Measurements from ENCODE around the gene XXYLT1. TPM values are rescaled to one million over a fixed set of nuclear protein-coding genes. Genes with fewer than 3 reads are reported as not detected.

XXYLT1 gene
- total and polyA plus RNA-seq, 2 of the 4 experiments (the other 2 are of a cell fraction), result 14.7 to 18.1 TPM

DNA sequence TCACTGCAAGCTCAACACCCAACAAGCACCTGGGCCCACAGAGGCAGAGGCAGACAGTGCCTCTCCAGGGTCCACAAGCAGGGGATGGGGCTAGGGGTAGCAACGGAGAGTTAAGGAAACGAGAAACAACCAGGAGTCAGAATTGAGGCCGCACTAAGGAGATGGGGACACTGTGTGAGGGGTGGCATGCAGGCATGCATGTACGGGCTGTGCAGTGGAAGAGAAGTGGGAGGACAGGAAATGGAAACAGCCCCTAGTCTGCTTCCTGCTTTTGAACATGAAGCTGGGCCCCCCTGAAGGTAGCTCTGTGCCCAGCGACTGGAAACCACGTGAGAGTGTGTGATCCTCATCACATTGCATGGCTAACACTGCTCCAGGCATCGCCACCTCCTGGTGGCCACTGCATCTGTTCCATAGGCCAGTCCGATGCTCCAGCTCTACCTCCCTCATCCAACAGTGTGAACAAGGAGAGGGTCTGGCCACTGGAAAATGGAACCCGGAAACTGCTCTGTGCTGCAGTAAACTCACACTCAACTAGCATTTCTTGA, 44.0 kb downstream of the XXYLT1 start:
- no peaks in the 10 kb centered on the region for H4K20me1 ChIP-seq (ENCODE audit: insufficient read depth, low read length)
- no peak overlapping the region for H3K18ac ChIP-seq (ENCODE audit: low read depth, low read length)
- H3K4ac ChIP-seq (ENCODE audit: low read depth, low read length), result 0 out of 2 replicates have a peak overlapping the region, but pooled peaks have one; percentile 20
- H3K4me1 ChIP-seq (ENCODE audit: control insufficient read depth, insufficient read depth, low read length), result peaks cover 4% of the 10 kb centered on the region; the same call in 1 of the 2 replicates
- no peaks in the 10 kb centered on the region for H3K27me3 ChIP-seq (ENCODE audit: control insufficient read depth, insufficient read depth, low read length)
- intact Hi-C loops (cut with micrococcal nuclease), result no loop called here
- dilution Hi-C loops (cut with HindIII; ENCODE audit: low sequenced_read_pairs, unreplicated experiment), result no loop called here
- 100% methylated on average over 3 of the region's 9 CpGs; no CpG with 5 or more reads in 1 of the 2 experiments for WGBS, 2 experiments (ENCODE audit: extremely low coverage in 2 of 2, insufficient read length in 1 of 2)
- H3K36me3 ChIP-seq (ENCODE audit: control insufficient read depth, insufficient read depth, low read length), result peaks cover 7% of the 10 kb centered on the region
- no peak overlapping the region for H3K4me3 ChIP-seq (ENCODE audit: insufficient read depth, low read depth, low read length)
- peaks cover 0 to 21% of the 10 kb centered on the region in 2 experiments; a peak in 2 of 4 replicates for H3K79me1 ChIP-seq (ENCODE audit: low read depth in 1 of 2, low read length in 2 of 2)
- no peak overlapping the region for H3K14ac ChIP-seq (replicated peaks; ENCODE audit: low read depth, low read length)
- H2BK15ac ChIP-seq (ENCODE audit: low read depth, low read length), result no peak overlapping the region
- ChIA-PET CTCF (interaction anchor here (0.8 to 1.3 kb wide), 2 partner anchors 16 to 541 kb away, joined by 3 to 5 read pairs; partner anchors contain the start of gene FAM43A), POLR2A (ENCODE audit: unreplicated experiment) (interaction anchor here (0.6 kb wide), 1 partner anchor 534 kb away, joined by 3 read pairs; no protein-coding TSS in a partner anchor)
- no peak overlapping the region for H2AK9ac ChIP-seq (replicated peaks; ENCODE audit: low read depth, low read length, poor library complexity)
- no peak overlapping the region for H3K9ac ChIP-seq (ENCODE audit: low read depth, low read length)
- no peak overlapping the region for H4K5ac ChIP-seq (ENCODE audit: low read depth, low read length)
- H2BK5ac ChIP-seq (ENCODE audit: low read depth, low read length, poor library complexity, severe bottlenecking), result no peak overlapping the region
- no peak overlapping the region for H4K8ac ChIP-seq (ENCODE audit: low read depth in 2 of 2, low read length in 2 of 2)
- no peaks in the 10 kb centered on the region for H3K9me3 ChIP-seq (ENCODE audit: control insufficient read depth, insufficient read depth, low read length)
- BruUV-seq (replicated peaks), result no TSS peak
- no peak overlapping the region; the same call in 1 of the 2 replicates for H2AK5ac ChIP-seq (ENCODE audit: low read depth, low read length)
- DNase-seq (peak; percentile 32), ATAC-seq (ENCODE audit: low read depth) (peak; percentile 80)
- H2AFZ ChIP-seq (replicated peaks; ENCODE audit: low read length, poor library complexity), result peak overlapping the region; percentile 78
- in situ Hi-C loops (cut with MboI; ENCODE audit: low sequenced_read_pairs), result no loop called here
- 0 out of 2 replicates have a peak, but pooled peaks cover 2% of the 10 kb centered on the region for H3K9me1 ChIP-seq (ENCODE audit: insufficient read depth, low read length)
- no peak overlapping the region for H4K91ac ChIP-seq (ENCODE audit: insufficient read depth, low read depth, low read length)
- H3K4me2 ChIP-seq (ENCODE audit: low read depth, low read length), result no peak overlapping the region
- no peak overlapping the region; the same call in 1 of the 2 replicates for H2BK20ac ChIP-seq (ENCODE audit: low read depth, low read length)
- no peak overlapping the region for H3K27ac ChIP-seq (ENCODE audit: insufficient read depth, low read length)
- H3K56ac ChIP-seq (ENCODE audit: extremely low read depth, insufficient read depth, low read length), result no peak overlapping the region
- H3K23ac ChIP-seq (ENCODE audit: low read depth, low read length), result no peak overlapping the region
- no peak for TF ChIP-seq RFX5 (IDR thresholded peaks at IDR 0.05; ENCODE audit: low read depth, low read length)
- TF ChIP-seq, protein P1, sequence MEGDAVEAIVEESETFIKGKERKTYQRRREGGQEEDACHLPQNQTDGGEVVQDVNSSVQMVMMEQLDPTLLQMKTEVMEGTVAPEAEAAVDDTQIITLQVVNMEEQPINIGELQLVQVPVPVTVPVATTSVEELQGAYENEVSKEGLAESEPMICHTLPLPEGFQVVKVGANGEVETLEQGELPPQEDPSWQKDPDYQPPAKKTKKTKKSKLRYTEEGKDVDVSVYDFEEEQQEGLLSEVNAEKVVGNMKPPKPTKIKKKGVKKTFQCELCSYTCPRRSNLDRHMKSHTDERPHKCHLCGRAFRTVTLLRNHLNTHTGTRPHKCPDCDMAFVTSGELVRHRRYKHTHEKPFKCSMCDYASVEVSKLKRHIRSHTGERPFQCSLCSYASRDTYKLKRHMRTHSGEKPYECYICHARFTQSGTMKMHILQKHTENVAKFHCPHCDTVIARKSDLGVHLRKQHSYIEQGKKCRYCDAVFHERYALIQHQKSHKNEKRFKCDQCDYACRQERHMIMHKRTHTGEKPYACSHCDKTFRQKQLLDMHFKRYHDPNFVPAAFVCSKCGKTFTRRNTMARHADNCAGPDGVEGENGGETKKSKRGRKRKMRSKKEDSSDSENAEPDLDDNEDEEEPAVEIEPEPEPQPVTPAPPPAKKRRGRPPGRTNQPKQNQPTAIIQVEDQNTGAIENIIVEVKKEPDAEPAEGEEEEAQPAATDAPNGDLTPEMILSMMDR (conservative IDR thresholded peaks at IDR 0.05; ENCODE audit: low read depth, low read length), result peak; percentile 49
- TF ChIP-seq RAD21 (IDR thresholded peaks at IDR 0.05; ENCODE audit: low read length), result peak; percentile 46
- TF ChIP-seq, protein P2, sequence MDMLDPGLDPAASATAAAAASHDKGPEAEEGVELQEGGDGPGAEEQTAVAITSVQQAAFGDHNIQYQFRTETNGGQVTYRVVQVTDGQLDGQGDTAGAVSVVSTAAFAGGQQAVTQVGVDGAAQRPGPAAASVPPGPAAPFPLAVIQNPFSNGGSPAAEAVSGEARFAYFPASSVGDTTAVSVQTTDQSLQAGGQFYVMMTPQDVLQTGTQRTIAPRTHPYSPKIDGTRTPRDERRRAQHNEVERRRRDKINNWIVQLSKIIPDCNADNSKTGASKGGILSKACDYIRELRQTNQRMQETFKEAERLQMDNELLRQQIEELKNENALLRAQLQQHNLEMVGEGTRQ (IDR thresholded peaks at IDR 0.05; ENCODE audit: low read depth, low read length), result no peak
- TF ChIP-seq SMC3 (IDR thresholded peaks at IDR 0.05; ENCODE audit: low read depth, low read length), result peak; percentile 45
- H2BK120ac ChIP-seq (ENCODE audit: low read depth, low read length), result peak overlapping the region; percentile 9

Data from IMR-90 (cell line).